K562 (cell line): Measurements from ENCODE around the gene HRC. TPM values are rescaled to one million over a fixed set of nuclear protein-coding genes. Genes with fewer than 3 reads are reported as not detected.

Experiments used
- ATAC-seq: fragments of 200-7000 bp; cut with Tn5 transposase; 3 replicates; pipeline ENCODE4 v1.9.1; 2020; ENCODE audit warnings: moderate library complexity
- BruUV-seq: library from RNA; stranded (reverse); fragments of 400-500 nt; replicated peaks from 2 replicates; lab custom pipeline; 2021; lab: Mats Ljungman, UMichigan
- CTCF ChIA-PET: fragments of 300-600 bp; formaldehyde crosslinking; extraction: SDS; loops from one replicate; lab custom pipeline; 2021; ENCODE audit warnings: low intra/inter-chr PET ratio; lab: Yijun Ruan, JAX
- POLR2A ChIA-PET: fragments of 300-600, 350-650 bp; sonication (Branson Sonifier 250); formaldehyde crosslinking; extraction: SDS; loops from one replicate; lab custom pipeline; 2021; ENCODE audit warnings: antibody characterized with exemption, inconsistent platforms; lab: Yijun Ruan, JAX
- DNase-seq, 4 experiments: peaks; one replicate each; pipeline versions ENCODE4 v3.0.0 to v3.0.0-alpha.2; 2011 to 2018; ENCODE audit warnings: low spot score in 3 of 4, mixed read lengths in 3 of 4; ENCODE audit errors: extremely low read depth in 1 of 4
- FAIRE-seq: peaks from 2 replicates; lab custom pipeline; 2011; peaks lifted over from hg19 to GRCh38; lab: Jason Lieb, UNC
- H2AFZ ChIP-seq: 2 replicates; pipeline ENCODE4 v1.6.0; 2011; ENCODE audit warnings: low read depth, low read length, control low read depth, inconsistent platforms
- H3K27ac ChIP-seq: fragments of 200-600 bp; 3 replicates; pipeline ENCODE4 v1.8.0; 2011; ENCODE audit warnings: low read depth, mild to moderate bottlenecking, control low read depth, inconsistent platforms, low read length, moderate library complexity, mixed read lengths; ENCODE audit errors: extremely low read depth
- H3K27me3 ChIP-seq, 2 experiments: fragments of 300-600 bp in 1 of 2; 2 replicates in 1 of 2; 3 replicates in 1 of 2; pipeline versions ENCODE4 v1.6.0 to v1.8.0; 2011; ENCODE audit warnings: inconsistent platforms in 2 of 2, low read length in 2 of 2, mild to moderate bottlenecking in 1 of 2, mixed read lengths in 1 of 2, moderate library complexity in 1 of 2; ENCODE audit not compliant: control insufficient read depth in 2 of 2, insufficient read depth in 2 of 2
- H3K36me3 ChIP-seq: fragments of 300-600 bp; 3 replicates; pipeline ENCODE4 v1.8.0; 2011; ENCODE audit warnings: mild to moderate bottlenecking, low read length, inconsistent platforms; ENCODE audit not compliant: control insufficient read depth, insufficient read depth
- H3K4me1 ChIP-seq, 2 experiments: fragments of 200-600 bp in 1 of 2; replicated peaks in 1 of 2; 2 replicates in 1 of 2; 3 replicates in 1 of 2; pipeline versions ENCODE4 v1.5.1 to v1.8.0; 2011; ENCODE audit warnings: inconsistent platforms in 2 of 2, low read length in 2 of 2, mild to moderate bottlenecking in 1 of 2, mixed read lengths in 1 of 2, moderate library complexity in 1 of 2; ENCODE audit not compliant: control insufficient read depth in 2 of 2, insufficient read depth in 2 of 2
- H3K4me2 ChIP-seq: 2 replicates; pipeline ENCODE4 v1.6.1; 2011; ENCODE audit warnings: low read length, control low read depth, inconsistent platforms, mixed read lengths; ENCODE audit not compliant: insufficient read depth
- H3K4me3 ChIP-seq: fragments of 200-600 bp; sonication (generic), shearing (Covaris generic); 2 replicates; pipeline ENCODE4 v1.5.1; 2016; ENCODE audit warnings: control low read depth, inconsistent platforms
- H3K79me2 ChIP-seq: fragments of 200-600 bp; 3 replicates; pipeline ENCODE4 v1.8.0; 2011; ENCODE audit warnings: low read length, inconsistent platforms; ENCODE audit not compliant: control insufficient read depth, insufficient read depth
- H3K9ac ChIP-seq, 2 experiments: 2 replicates each; pipeline versions ENCODE4 v1.6.0 to v1.6.1; 2011; ENCODE audit warnings: low read depth in 2 of 2, low read length in 2 of 2, control low read depth in 1 of 2, inconsistent platforms in 1 of 2, mild to moderate bottlenecking in 1 of 2, mixed read lengths in 1 of 2; ENCODE audit not compliant: insufficient read depth in 1 of 2
- H3K9me1 ChIP-seq: one replicate; pipeline ENCODE4 v1.6.0; 2011; ENCODE audit warnings: inconsistent platforms, mild to moderate bottlenecking, low read length, moderate library complexity; ENCODE audit not compliant: control insufficient read depth, insufficient read depth
- H3K9me3 ChIP-seq: replicated peaks from 2 replicates; pipeline ENCODE4 v1.5.1; 2011; ENCODE audit warnings: low read depth, low read length, inconsistent platforms; ENCODE audit not compliant: control insufficient read depth, insufficient read depth
- H4K20me1 ChIP-seq: replicated peaks from 2 replicates; pipeline ENCODE4 v1.6.1; 2011; ENCODE audit warnings: low read length, inconsistent platforms, mixed read lengths; ENCODE audit not compliant: control insufficient read depth, insufficient read depth
- POLR2G ChIP-seq: fragments of 200-400 bp; formaldehyde crosslinking; IDR thresholded peaks from 2 replicates; pipeline ENCODE4 v1.6.1; 2017; ENCODE audit warnings: low read depth, mild to moderate bottlenecking, antibody characterized with exemption, low read length, moderate library complexity
- RBFOX2 ChIP-seq: fragments of 200-400 bp; formaldehyde crosslinking; IDR thresholded peaks from 2 replicates; pipeline ENCODE4 v1.6.1; 2017; ENCODE audit warnings: low read depth, mild to moderate bottlenecking, low read length, moderate library complexity
- WGBS: fragments of 100-300 bp; shearing (Covaris generic); methylation state at CpG from one replicate; pipeline ENCODE4 v1.1.6; 2016; ENCODE audit warnings: low coverage, mixed read lengths; ENCODE audit not compliant: insufficient coverage; ENCODE audit errors: missing lambda C conversion rate; 5-methylcytosine and 5-hydroxymethylcytosine counted together
- in situ Hi-C: fragments of 300-500 bp; cut with MboI; formaldehyde crosslinking; loops from 4 replicates; pipeline ENCODE4 v1.15.0; 2018; ENCODE audit warnings: inconsistent platforms, mixed read lengths
- intact Hi-C: fragments of 100-400 bp; cut with micrococcal nuclease; formaldehyde crosslinking; loops from 2 replicates; pipeline ENCODE4 v1.14.2; 2022
- polyA plus RNA-seq, 8 experiments: library from polyadenylated mRNA; depleted of rRNA in 4 of 8; stranded (reverse) in 5 of 8; unstranded in 3 of 8; fragments of >200 nt; fragmentation: Nextera tagmentation in 2 of 8; fragmentation: Illumina TruSeq in 1 of 8; extraction: Ambion mirVana in 2 of 8; extraction: Trizol in 1 of 8; gene quantifications; 2 replicates each; pipeline versions ENCODE4 v1.2.1 to v1.2.3, GENCODE V29; 2011 to 2014; ENCODE audit warnings: inconsistent platforms in 1 of 8, missing spikeins in 1 of 8
- total RNA-seq, 7 experiments: library from RNA; depleted of rRNA in 6 of 7; stranded (reverse); fragments of >200 nt in 6 of 7; fragmentation: Illumina TruSeq in 2 of 7; extraction: Trizol in 2 of 7; gene quantifications; 2 replicates each; pipeline versions ENCODE4 v1.2.1 to v1.2.3, GENCODE V29; 2011 to 2021; ENCODE audit warnings: low replicate concordance in 1 of 7
- TF ChIP-seq, protein P1 (sequence below): fragments of 250-450 bp; sonication (Bioruptor Pico); IDR thresholded peaks from 2 replicates; pipeline ENCODE4 v1.5.0; 2021

The HRC gene
- total and polyA plus RNA-seq, 9 of the 15 experiments (the other 6 are each of a cell fraction or from before 2014, with no cell fraction given): 0.66 to 18.7 (median 13.1) TPM

- Histone ChIP-seq H2AFZ (no peak overlapping the region), H3K9me1 (no peaks in the 10 kb centered on the region), H3K9ac (peak overlapping the region in 1 of 2 experiments; percentile 52; a peak in 2 of 4 replicates), H3K4me2 (no peak overlapping the region), H4K20me1 (no peaks in the 10 kb centered on the region), H3K4me3 (no peak overlapping the region), H3K79me2 (no peaks in the 10 kb centered on the region), H3K36me3 (peaks cover 39% of the 10 kb centered on the region; the same call in 2 of the 3 replicates), H3K27ac (no peak overlapping the region), H3K4me1 (peaks cover 0 to 19% of the 10 kb centered on the region in 2 experiments; a peak in 2 of 5 replicates), H3K27me3 (no peaks in the 10 kb centered on the region), H3K9me3 (no peaks in the 10 kb centered on the region)
- no peak for FAIRE-seq
- DNase-seq: peak in 1 of 4 experiments; percentile 5
- 0 out of 2 replicates have a peak, but pooled peaks have one; percentile 25 for TF ChIP-seq POLR2G
- TF ChIP-seq, protein P1, sequence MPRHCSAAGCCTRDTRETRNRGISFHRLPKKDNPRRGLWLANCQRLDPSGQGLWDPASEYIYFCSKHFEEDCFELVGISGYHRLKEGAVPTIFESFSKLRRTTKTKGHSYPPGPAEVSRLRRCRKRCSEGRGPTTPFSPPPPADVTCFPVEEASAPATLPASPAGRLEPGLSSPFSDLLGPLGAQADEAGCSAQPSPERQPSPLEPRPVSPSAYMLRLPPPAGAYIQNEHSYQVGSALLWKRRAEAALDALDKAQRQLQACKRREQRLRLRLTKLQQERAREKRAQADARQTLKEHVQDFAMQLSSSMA (CRISPR knock-in tag): no peak
- TF ChIP-seq RBFOX2: peak; percentile 43
- WGBS: 90% methylated on average over 23 of the region's 25 CpGs
- ChIA-PET CTCF (no interaction called here), POLR2A (interaction anchor here (4.1 kb wide), 1 partner anchor 7 kb away, joined by 18 read pairs; no protein-coding TSS in a partner anchor)
- in situ Hi-C loops (no loop called here), intact Hi-C loops (no loop called here)
- peak; percentile 24; the same call in 2 of the 3 replicates for ATAC-seq
- no TSS peak for BruUV-seq
Observed at GRCh38 chr19:49167857-49168409, 12.7 kb upstream of the HRC start.
